Skeletal muscle tissue (tissue), 4 donors: Measurements from ENCODE around the gene MYOCD. TPM values are rescaled to one million over a fixed set of nuclear protein-coding genes. Genes with fewer than 3 reads are reported as not detected.

ENCODE experiments used
- H3K27ac ChIP-seq: one replicate; pipeline ENCODE4 v1.7.0; 2013; ENCODE audit warnings: mild to moderate bottlenecking, low read depth, low read length, inconsistent platforms
- H3K27me3 ChIP-seq, 3 donors: one replicate each; pipeline ENCODE4 v1.7.0; 2013; ENCODE audit warnings: low read length in 3 of 3; ENCODE audit not compliant: control insufficient read depth in 3 of 3, insufficient read depth in 3 of 3
- H3K36me3 ChIP-seq, 3 donors: one replicate each; pipeline ENCODE4 v1.7.0; 2013; ENCODE audit warnings: low read length in 3 of 3; ENCODE audit not compliant: control insufficient read depth in 3 of 3, insufficient read depth in 3 of 3
- H3K4me1 ChIP-seq, 3 donors: one replicate each; pipeline ENCODE4 v1.7.0; 2013; ENCODE audit warnings: low read length in 3 of 3, mild to moderate bottlenecking in 3 of 3; ENCODE audit not compliant: control insufficient read depth in 3 of 3, insufficient read depth in 3 of 3
- H3K4me3 ChIP-seq, 3 donors: one replicate each; pipeline ENCODE4 v1.7.0; 2013; ENCODE audit warnings: low read length in 3 of 3
- H3K9ac ChIP-seq, 3 donors: one replicate each; pipeline ENCODE4 v1.7.0; 2013; ENCODE audit warnings: low read length in 3 of 3, mild to moderate bottlenecking in 3 of 3, moderate library complexity in 2 of 3, low read depth in 1 of 3
- H3K9me3 ChIP-seq, 3 donors: one replicate each; pipeline ENCODE4 v1.7.0; 2013; ENCODE audit warnings: low read length in 3 of 3; ENCODE audit not compliant: control insufficient read depth in 3 of 3
- total RNA-seq: library from RNA; depleted of rRNA; stranded (reverse); fragments of >200 nt; gene quantifications from one replicate; pipeline ENCODE4 v1.2.3, GENCODE V29; 2014
- donor health status: Osteomylitis.

MYOCD gene
- total RNA-seq, 1 donor from 2014 or later = 0.52 TPM

DNA sequence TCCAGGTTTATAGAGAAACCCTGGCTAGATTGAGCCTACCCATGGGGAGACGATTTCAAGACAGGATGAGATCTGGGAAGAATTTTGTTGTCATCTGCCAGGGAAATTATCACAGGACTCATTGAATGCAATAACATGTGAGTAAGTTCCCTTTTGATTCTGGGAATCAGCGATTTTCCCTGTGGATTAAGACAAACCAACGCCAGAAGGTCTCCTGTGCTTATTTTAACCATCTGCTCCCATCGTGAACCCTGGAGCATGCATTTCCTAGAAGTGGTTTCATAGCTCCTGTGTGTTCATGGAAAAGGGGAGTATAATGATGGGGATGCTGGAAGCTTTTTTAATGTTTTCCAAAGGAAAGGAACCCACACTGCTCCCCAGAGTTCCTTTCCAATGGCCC, 102.6 kb downstream of the MYOCD start:
- no peaks in the 10 kb centered on the region for H3K4me1 ChIP-seq
- no peaks in the 10 kb centered on the region for H3K9me3 ChIP-seq
- no peak overlapping the region for H3K27ac ChIP-seq
- H3K9ac ChIP-seq = no peak overlapping the region
- no peaks in the 10 kb centered on the region for H3K36me3 ChIP-seq
- no peak overlapping the region for H3K4me3 ChIP-seq
- H3K27me3 ChIP-seq = peaks cover 0 to 5% (median 0%) of the 10 kb centered on the region in 3 donors

DNA sequence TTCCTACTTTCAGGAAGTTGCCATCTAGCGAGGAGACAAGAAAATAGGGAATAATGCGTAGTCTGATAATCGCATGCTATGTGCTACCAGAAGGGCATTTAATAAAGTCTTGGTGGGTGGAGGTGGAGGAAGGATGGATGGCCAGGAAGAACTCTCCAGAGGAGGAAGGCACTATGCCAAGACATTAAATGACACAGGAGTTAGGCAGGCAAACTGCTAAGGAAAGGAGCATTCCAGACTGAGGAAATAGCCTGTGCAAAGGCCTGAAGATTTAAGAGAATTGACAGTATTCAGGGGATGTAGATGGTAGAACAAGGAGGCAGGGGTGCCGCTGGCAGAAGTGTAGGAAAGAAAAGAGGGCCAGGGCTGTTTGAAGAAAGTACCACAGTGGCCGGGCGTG, 104.3 kb downstream of the MYOCD start:
- no peaks in the 10 kb centered on the region for H3K36me3 ChIP-seq
- no peak overlapping the region for H3K4me3 ChIP-seq
- no peaks in the 10 kb centered on the region for H3K4me1 ChIP-seq
- H3K9ac ChIP-seq = no peak overlapping the region
- no peak overlapping the region for H3K27ac ChIP-seq
- H3K27me3 ChIP-seq = peaks cover 0 to 2% (median 0%) of the 10 kb centered on the region in 3 donors
- no peaks in the 10 kb centered on the region for H3K9me3 ChIP-seq

DNA sequence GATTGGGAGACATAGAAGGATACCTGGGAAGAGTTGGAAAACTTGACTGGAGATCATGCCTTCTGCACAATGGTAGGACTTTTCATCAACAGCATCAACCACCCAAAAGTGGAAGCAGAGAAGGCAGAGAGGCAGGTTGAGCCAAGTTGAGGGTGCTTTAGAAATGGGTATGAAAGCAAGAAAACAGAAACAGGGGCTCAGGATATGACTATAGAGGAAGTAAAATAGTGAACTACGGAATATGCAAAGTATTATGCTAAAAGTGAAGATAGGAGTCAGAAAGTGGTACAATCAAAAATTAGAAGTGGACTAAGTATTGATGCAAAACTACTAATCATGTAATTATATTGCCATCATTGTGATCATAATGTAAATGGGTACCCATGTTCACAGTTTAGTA, 107.5 kb downstream of the MYOCD start:
- Histone ChIP-seq H3K4me1 (no peaks in the 10 kb centered on the region), H3K36me3 (no peaks in the 10 kb centered on the region), H3K27me3 (no peaks in the 10 kb centered on the region), H3K9ac (no peak overlapping the region), H3K27ac (no peak overlapping the region), H3K4me3 (no peak overlapping the region), H3K9me3 (no peaks in the 10 kb centered on the region)

DNA sequence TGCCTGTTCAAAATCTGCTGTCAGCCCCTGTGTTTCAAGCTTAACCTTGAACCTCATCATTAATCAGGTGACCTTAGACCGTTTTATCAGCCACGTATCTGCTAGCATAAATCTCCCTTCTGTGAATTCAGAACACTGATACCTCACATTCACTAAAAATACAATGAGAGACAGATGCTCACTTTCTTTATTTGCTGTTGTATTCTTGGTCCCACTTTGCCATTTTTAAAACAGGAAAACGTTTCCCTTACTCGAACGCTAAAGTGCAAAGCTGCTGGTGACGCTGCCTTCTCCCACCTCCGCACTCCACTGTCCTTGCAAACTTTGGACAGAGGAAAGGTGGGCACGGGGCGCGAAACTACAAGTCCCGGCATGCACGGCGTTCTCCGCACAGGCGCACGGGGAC, 123.4 kb downstream of the MYOCD start:
- Histone ChIP-seq H3K27me3 (peaks cover 5 to 11% (median 9%) of the 10 kb centered on the region in 3 donors), H3K9me3 (no peaks in the 10 kb centered on the region), H3K9ac (peak overlapping the region in 2 of 3 donors; percentile 43 to 66), H3K4me3 (peak overlapping the region; percentile 63 to 82 (median 81)), H3K27ac (no peak overlapping the region), H3K36me3 (no peaks in the 10 kb centered on the region), H3K4me1 (peaks cover 7 to 14% (median 8%) of the 10 kb centered on the region in 3 donors)

DNA sequence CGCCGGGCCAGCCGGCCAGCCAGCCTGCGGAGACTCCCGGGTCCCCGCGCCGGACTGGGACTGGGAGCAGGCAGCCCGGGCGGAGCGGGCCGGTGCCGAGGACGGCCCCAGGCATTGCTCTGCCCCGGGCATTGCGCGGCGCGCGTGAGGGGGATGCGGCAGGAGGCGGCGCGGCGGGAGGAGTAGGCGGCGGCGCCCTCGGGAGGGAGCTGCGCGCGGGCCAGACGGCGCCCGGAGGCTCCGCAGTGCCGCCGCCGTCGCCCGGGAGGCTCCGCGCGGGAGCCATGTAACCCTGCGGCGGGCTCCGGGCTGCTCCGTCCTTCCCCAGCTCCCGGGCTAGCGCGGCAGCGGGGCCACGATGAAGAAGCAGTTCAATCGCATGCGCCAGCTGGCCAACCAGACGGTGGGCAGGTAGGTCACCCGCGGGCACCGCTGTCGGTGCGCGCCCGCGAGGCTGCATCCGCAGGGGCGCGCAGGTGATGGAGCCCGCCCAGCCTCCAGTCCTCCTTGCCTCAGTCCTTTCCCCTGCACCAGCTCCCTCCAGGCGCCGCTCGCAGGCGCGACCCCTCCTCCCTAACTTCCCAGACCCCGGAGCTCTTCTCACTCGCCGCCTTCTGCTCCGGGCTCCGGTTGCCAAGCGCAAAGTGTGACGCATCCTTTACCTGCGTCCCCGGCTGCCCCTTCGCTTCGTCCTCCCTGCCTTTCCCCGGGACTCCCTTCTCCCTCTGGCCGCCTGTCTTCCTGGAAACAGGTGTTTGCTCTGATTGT, 124.0 kb downstream of the MYOCD start, which contains the start of gene ARHGAP44:
Gene ARHGAP44, plus strand, starts transcription at position 18 of the 768 bp plus-strand sequence. Its CDS starts 341 bp downstream, at position 359.
- Histone ChIP-seq H3K36me3 (no peaks in the 10 kb centered on the region), H3K4me3 (peak within 1 kb of the TSS; percentile 66 to 82 (median 81)), H3K27me3 (peaks cover 5 to 11% (median 9%) of the 10 kb centered on the region in 3 donors), H3K9ac (peak within 1 kb of the TSS; percentile 43 to 66 (median 50)), H3K9me3 (no peaks in the 10 kb centered on the region), H3K4me1 (peaks cover 7 to 14% (median 8%) of the 10 kb centered on the region in 3 donors), H3K27ac (no peak within 1 kb of the TSS)

DNA sequence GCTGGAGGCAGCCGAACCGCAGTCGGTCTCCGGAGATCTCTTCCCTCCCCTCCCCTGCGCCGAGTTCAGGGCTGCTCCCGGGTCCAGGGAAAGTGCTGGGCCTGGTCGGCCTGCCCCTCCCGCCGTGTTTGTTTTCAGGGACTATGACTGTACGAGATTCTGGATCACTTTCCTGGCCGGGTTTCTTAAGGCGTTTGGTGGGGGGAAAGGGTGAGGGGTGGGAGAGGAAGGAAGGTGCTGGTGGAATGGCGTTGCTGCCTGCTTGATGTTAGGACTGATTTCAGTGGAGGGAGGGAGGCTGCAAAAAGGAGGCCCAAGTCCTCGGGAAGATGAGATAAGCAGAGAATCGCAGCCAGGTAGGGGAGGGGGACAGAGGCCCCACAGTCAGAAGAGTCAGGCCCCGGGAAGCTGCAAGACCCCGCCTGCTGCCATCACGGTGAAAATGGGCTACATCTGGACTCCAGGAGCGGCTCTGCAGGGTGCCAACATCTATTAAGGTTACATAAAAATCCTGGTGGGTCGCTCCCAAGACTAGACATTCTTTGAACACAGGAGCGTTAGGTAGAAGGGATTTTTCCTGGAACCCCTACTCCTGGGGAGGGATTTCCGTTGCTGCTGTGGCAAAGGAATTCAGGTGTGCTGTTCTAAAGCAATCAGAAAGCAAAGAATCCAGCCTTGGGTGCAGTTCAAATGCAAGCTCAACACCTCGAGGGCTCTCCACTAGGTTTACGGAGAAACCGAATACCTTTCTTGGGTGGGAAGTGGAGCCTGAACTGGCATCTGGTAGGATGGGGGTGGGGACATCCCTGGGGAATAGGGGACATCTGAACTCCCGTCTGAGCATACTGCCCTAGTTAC, 124.8 kb downstream of the MYOCD start:
- H3K9ac ChIP-seq = peak overlapping the region in 2 of 3 donors; percentile 50
- H3K27ac ChIP-seq = no peak overlapping the region

DNA sequence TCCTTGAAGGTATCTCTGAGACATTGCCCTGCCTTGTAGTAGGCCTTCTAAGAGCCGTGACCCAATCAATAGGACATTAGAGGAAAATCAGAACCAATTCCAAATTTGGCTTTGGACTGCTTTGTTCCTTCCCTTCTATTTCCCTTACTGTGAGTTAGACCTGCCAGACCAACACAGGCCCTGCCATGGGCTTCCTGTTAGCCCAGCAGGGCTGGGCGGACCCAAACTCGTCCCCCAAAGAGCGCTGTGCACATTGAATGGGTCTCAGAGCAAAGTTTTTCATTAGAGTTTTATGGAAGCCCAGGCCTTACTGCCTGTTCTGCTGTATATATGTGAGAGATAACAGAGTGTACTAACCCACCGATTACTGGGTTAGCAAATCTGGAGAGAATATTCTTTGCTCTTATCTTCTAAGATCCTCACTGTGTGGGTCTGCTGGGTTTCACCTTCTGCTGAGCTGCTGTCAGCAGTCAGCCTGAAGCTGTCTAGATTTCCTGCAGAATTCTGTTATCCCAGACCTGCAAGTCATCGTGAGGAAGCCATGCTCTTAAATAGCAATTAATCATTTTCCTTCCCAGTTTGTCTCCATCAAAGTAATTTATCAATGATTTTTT, 129.3 kb downstream of the MYOCD start:
- Histone ChIP-seq H3K36me3 (no peaks in the 10 kb centered on the region), H3K9ac (no peak overlapping the region), H3K27ac (no peak overlapping the region), H3K27me3 (peaks cover 0 to 3% (median 3%) of the 10 kb centered on the region in 3 donors), H3K4me1 (peaks cover 4% of the 10 kb centered on the region in 3 donors), H3K4me3 (no peak overlapping the region), H3K9me3 (no peaks in the 10 kb centered on the region)

More for the DNA sequence above, 124.8 kb downstream of the MYOCD start:
- Histone ChIP-seq H3K4me3 (peak overlapping the region; percentile 66 to 82 (median 81)), H3K9me3 (no peaks in the 10 kb centered on the region), H3K4me1 (peaks cover 7 to 14% (median 8%) of the 10 kb centered on the region in 3 donors), H3K27me3 (peaks cover 5 to 10% (median 9%) of the 10 kb centered on the region in 3 donors), H3K36me3 (no peaks in the 10 kb centered on the region)

DNA sequence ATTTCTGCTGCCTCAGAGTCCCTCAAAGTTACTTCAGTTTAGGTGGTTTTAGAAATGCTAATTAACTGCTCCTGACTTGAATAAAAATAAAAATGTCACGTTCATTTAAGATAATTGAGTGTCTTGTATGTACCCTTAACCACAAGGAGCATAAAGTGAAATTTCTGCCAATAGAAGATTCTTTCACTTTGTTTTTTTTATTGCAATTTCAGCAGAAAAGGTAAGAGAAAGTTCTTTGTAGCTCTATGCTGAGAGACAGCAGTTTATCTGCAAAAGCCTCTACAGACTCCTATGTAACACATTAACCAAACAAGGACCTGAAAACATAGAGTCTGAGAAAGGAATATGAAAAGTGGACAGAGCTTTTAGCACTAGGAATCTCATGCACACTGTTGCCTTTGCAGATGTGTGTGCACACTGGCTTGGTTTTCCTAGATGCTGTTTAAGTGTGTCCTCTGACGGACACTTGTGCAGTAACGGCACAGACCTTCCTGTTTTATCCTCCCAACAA, 135.2 kb downstream of the MYOCD start:
- Histone ChIP-seq H3K27me3 (no peaks in the 10 kb centered on the region), H3K9me3 (no peaks in the 10 kb centered on the region), H3K4me1 (no peaks in the 10 kb centered on the region), H3K9ac (no peak overlapping the region), H3K27ac (no peak overlapping the region), H3K36me3 (no peaks in the 10 kb centered on the region), H3K4me3 (no peak overlapping the region)

DNA sequence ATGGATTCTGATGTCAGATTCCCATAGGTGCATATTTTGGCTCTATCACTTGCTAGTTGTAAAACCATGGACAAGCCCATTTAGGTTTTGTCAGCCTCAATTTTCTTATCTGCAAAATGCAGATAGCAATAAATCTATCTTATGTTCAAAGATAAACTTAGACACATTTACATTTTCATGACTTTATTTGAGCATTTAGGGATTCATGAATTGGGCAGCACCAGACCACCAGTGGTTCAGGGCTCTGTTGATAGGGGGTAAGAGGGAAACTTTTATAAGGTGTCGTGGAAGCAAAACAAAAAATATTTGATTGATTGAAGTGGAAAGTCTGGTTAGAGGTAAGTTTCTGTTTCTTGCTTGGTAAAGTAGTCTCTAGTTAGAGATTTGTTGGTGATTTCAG, 140.9 kb downstream of the MYOCD start:
- H3K36me3 ChIP-seq = no peaks in the 10 kb centered on the region
- no peaks in the 10 kb centered on the region for H3K27me3 ChIP-seq
- no peaks in the 10 kb centered on the region for H3K4me1 ChIP-seq
- no peak overlapping the region for H3K9ac ChIP-seq
- H3K4me3 ChIP-seq = no peak overlapping the region
- H3K9me3 ChIP-seq = no peaks in the 10 kb centered on the region
- no peak overlapping the region for H3K27ac ChIP-seq
